HepG2 (cell line): Measurements from ENCODE around the gene SLC2A4. TPM values are rescaled to one million over a fixed set of nuclear protein-coding genes. Genes with fewer than 3 reads are reported as not detected.
A peak's percentile ranks its signal among the peaks of the same experiment; 100 is the strongest.

Experiments
- AGO1 ChIP-seq: fragments of 200-400 bp; formaldehyde crosslinking; IDR thresholded peaks from 2 replicates; pipeline ENCODE4 v1.6.1; 2017; ENCODE audit warnings: mild to moderate bottlenecking, low read depth, low read length, moderate library complexity; ENCODE audit not compliant: poor library complexity, severe bottlenecking
- ATF3 ChIP-seq: sonication (generic); formaldehyde crosslinking; IDR thresholded peaks from 2 replicates; pipeline ENCODE4 v1.4.0; 2020; ENCODE audit warnings: missing genetic modification reagents
- EEA1 ChIP-seq: sonication (generic); formaldehyde crosslinking; IDR thresholded peaks from 2 replicates; pipeline ENCODE4 v1.5.1; 2020; ENCODE audit warnings: mild to moderate bottlenecking, missing genetic modification reagents, borderline replicate concordance
- ELF4 ChIP-seq: sonication (generic); formaldehyde crosslinking; IDR thresholded peaks from 2 replicates; pipeline ENCODE4 v1.5.0; 2020; ENCODE audit warnings: missing genetic modification reagents, mild to moderate bottlenecking, moderate library complexity, borderline replicate concordance
- MXD3 ChIP-seq: IDR thresholded peaks from 2 replicates; pipeline ENCODE4 v1.6.1; 2016; ENCODE audit warnings: mild to moderate bottlenecking, missing biosample characterization, missing genetic modification reagents
- POLR2AphosphoS5 ChIP-seq: IDR thresholded peaks from 2 replicates; pipeline ENCODE4 v1.6.1; 2012; ENCODE audit warnings: low read depth, low read length
- STAT5B ChIP-seq: sonication (generic); formaldehyde crosslinking; IDR thresholded peaks from 2 replicates; pipeline ENCODE4 v1.4.0; 2020; ENCODE audit warnings: missing genetic modification reagents
- ZNF205 ChIP-seq: IDR thresholded peaks from 2 replicates; pipeline ENCODE4 v1.6.1; 2018; ENCODE audit warnings: missing biosample characterization, missing genetic modification reagents
- ZNF616 ChIP-seq: sonication (generic); formaldehyde crosslinking; IDR thresholded peaks from 2 replicates; pipeline ENCODE4 v1.5.0; 2020; ENCODE audit warnings: low read depth, mild to moderate bottlenecking, missing genetic modification reagents
- polyA plus RNA-seq, 8 experiments: library from polyadenylated mRNA; depleted of rRNA in 3 of 8; stranded (reverse) in 7 of 8; unstranded in 1 of 8; fragments of >200 nt; fragmentation: Illumina TruSeq in 4 of 8; extraction: Trizol in 4 of 8; gene quantifications; 2 replicates each; pipeline versions ENCODE4 v1.2.1 to v1.2.3, GENCODE V29; 2011 to 2016; ENCODE audit warnings: low read depth in 4 of 8, missing spikeins in 1 of 8, mixed read lengths in 1 of 8; ENCODE audit not compliant: insufficient read depth in 1 of 8
- total RNA-seq, 5 experiments: library from RNA; depleted of rRNA; stranded (reverse); fragments of >200 nt; fragmentation: Illumina TruSeq; extraction: Trizol; gene quantifications; 2 replicates each; pipeline ENCODE4 v1.2.3, GENCODE V29; 2016; ENCODE audit warnings: low read depth in 1 of 5
- TF ChIP-seq, protein P1 (sequence below), 2 experiments: sonication (generic) in 1 of 2; formaldehyde crosslinking in 1 of 2; IDR thresholded peaks; 2 replicates each; pipeline versions ENCODE4 v1.5.1 to v1.6.1; 2011 to 2020; ENCODE audit warnings: borderline replicate concordance in 1 of 2, low read depth in 1 of 2, low read length in 1 of 2, mild to moderate bottlenecking in 1 of 2, missing genetic modification reagents in 1 of 2, moderate library complexity in 1 of 2
- TF ChIP-seq, protein P2 (sequence below): sonication (generic); formaldehyde crosslinking; IDR thresholded peaks from 2 replicates; pipeline ENCODE4 v1.5.1; 2020; ENCODE audit warnings: missing genetic modification reagents, mild to moderate bottlenecking, borderline replicate concordance
- TF ChIP-seq, protein P3 (sequence below): sonication (generic); formaldehyde crosslinking; IDR thresholded peaks from 2 replicates; pipeline ENCODE4 v1.5.0; 2020; ENCODE audit warnings: mild to moderate bottlenecking, missing genetic modification reagents
- TF ChIP-seq, protein P4 (sequence below): sonication (generic); formaldehyde crosslinking; IDR thresholded peaks from 2 replicates; pipeline ENCODE4 v1.5.0; 2020; ENCODE audit warnings: mild to moderate bottlenecking, missing genetic modification reagents, borderline replicate concordance

Gene SLC2A4
- total and polyA plus RNA-seq, 2 of the 13 experiments (the other 11 are each of a cell fraction or from before 2014, with no cell fraction given), result 4.9 to 5.8 TPM

GRCh38 chr17:7306911-7307685 lies 25.6 kb downstream of the SLC2A4 start, which contains the start of gene EIF5A (continued):
- TF ChIP-seq, protein P1, sequence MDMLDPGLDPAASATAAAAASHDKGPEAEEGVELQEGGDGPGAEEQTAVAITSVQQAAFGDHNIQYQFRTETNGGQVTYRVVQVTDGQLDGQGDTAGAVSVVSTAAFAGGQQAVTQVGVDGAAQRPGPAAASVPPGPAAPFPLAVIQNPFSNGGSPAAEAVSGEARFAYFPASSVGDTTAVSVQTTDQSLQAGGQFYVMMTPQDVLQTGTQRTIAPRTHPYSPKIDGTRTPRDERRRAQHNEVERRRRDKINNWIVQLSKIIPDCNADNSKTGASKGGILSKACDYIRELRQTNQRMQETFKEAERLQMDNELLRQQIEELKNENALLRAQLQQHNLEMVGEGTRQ (IDR thresholded peaks at IDR 0.05; ENCODE audit: low read depth, low read length), result no peak
- TF ChIP-seq, protein P1 (CRISPR knock-in tag; IDR thresholded peaks at IDR 0.05; ENCODE audit: borderline replicate concordance), result no peak
- TF ChIP-seq POLR2AphosphoS5, result peak; percentile 97
- TF ChIP-seq, protein P2, sequence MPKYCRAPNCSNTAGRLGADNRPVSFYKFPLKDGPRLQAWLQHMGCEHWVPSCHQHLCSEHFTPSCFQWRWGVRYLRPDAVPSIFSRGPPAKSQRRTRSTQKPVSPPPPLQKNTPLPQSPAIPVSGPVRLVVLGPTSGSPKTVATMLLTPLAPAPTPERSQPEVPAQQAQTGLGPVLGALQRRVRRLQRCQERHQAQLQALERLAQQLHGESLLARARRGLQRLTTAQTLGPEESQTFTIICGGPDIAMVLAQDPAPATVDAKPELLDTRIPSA (CRISPR knock-in tag), result no peak
- no peak for TF ChIP-seq MXD3
- no peak for TF ChIP-seq ZNF616 (CRISPR knock-in tag)
- TF ChIP-seq ELF4 (CRISPR knock-in tag), result no peak
- TF ChIP-seq STAT5B (CRISPR knock-in tag), result no peak
- no peak for TF ChIP-seq EEA1
- TF ChIP-seq, protein P3, sequence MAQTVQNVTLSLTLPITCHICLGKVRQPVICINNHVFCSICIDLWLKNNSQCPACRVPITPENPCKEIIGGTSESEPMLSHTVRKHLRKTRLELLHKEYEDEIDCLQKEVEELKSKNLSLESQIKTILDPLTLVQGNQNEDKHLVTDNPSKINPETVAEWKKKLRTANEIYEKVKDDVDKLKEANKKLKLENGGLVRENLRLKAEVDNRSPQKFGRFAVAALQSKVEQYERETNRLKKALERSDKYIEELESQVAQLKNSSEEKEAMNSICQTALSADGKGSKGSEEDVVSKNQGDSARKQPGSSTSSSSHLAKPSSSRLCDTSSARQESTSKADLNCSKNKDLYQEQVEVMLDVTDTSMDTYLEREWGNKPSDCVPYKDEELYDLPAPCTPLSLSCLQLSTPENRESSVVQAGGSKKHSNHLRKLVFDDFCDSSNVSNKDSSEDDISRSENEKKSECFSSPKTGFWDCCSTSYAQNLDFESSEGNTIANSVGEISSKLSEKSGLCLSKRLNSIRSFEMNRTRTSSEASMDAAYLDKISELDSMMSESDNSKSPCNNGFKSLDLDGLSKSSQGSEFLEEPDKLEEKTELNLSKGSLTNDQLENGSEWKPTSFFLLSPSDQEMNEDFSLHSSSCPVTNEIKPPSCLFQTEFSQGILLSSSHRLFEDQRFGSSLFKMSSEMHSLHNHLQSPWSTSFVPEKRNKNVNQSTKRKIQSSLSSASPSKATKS (CRISPR knock-in tag), result no peak
- TF ChIP-seq ATF3 (CRISPR knock-in tag), result no peak
- no peak for TF ChIP-seq AGO1
- TF ChIP-seq ZNF205, result 0 out of 2 replicates have a peak, but pooled peaks have one; percentile 39
- TF ChIP-seq, protein P4, sequence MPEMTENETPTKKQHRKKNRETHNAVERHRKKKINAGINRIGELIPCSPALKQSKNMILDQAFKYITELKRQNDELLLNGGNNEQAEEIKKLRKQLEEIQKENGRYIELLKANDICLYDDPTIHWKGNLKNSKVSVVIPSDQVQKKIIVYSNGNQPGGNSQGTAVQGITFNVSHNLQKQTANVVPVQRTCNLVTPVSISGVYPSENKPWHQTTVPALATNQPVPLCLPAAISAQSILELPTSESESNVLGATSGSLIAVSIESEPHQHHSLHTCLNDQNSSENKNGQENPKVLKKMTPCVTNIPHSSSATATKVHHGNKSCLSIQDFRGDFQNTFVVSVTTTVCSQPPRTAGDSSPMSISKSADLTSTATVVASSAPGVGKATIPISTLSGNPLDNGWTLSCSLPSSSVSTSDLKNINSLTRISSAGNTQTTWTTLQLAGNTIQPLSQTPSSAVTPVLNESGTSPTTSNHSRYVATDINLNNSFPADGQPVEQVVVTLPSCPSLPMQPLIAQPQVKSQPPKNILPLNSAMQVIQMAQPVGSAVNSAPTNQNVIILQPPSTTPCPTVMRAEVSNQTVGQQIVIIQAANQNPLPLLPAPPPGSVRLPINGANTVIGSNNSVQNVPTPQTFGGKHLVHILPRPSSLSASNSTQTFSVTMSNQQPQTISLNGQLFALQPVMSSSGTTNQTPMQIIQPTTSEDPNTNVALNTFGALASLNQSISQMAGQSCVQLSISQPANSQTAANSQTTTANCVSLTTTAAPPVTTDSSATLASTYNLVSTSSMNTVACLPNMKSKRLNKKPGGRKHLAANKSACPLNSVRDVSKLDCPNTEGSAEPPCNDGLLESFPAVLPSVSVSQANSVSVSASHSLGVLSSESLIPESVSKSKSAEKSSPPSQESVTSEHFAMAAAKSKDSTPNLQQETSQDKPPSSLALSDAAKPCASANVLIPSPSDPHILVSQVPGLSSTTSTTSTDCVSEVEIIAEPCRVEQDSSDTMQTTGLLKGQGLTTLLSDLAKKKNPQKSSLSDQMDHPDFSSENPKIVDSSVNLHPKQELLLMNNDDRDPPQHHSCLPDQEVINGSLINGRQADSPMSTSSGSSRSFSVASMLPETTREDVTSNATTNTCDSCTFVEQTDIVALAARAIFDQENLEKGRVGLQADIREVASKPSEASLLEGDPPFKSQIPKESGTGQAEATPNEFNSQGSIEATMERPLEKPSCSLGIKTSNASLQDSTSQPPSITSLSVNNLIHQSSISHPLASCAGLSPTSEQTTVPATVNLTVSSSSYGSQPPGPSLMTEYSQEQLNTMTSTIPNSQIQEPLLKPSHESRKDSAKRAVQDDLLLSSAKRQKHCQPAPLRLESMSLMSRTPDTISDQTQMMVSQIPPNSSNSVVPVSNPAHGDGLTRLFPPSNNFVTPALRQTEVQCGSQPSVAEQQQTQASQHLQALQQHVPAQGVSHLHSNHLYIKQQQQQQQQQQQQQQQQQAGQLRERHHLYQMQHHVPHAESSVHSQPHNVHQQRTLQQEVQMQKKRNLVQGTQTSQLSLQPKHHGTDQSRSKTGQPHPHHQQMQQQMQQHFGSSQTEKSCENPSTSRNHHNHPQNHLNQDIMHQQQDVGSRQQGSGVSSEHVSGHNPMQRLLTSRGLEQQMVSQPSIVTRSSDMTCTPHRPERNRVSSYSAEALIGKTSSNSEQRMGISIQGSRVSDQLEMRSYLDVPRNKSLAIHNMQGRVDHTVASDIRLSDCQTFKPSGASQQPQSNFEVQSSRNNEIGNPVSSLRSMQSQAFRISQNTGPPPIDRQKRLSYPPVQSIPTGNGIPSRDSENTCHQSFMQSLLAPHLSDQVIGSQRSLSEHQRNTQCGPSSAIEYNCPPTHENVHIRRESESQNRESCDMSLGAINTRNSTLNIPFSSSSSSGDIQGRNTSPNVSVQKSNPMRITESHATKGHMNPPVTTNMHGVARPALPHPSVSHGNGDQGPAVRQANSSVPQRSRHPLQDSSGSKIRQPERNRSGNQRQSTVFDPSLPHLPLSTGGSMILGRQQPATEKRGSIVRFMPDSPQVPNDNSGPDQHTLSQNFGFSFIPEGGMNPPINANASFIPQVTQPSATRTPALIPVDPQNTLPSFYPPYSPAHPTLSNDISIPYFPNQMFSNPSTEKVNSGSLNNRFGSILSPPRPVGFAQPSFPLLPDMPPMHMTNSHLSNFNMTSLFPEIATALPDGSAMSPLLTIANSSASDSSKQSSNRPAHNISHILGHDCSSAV (CRISPR knock-in tag), result no peak
